ENCODE results near the gene SAMD10.
"Not testable (repeated sequence)": the region's sequence is repeated elsewhere in the genome, so short reads cannot be mapped to it uniquely, and the experiment has no call there.

The SAMD10 gene

DNA sequence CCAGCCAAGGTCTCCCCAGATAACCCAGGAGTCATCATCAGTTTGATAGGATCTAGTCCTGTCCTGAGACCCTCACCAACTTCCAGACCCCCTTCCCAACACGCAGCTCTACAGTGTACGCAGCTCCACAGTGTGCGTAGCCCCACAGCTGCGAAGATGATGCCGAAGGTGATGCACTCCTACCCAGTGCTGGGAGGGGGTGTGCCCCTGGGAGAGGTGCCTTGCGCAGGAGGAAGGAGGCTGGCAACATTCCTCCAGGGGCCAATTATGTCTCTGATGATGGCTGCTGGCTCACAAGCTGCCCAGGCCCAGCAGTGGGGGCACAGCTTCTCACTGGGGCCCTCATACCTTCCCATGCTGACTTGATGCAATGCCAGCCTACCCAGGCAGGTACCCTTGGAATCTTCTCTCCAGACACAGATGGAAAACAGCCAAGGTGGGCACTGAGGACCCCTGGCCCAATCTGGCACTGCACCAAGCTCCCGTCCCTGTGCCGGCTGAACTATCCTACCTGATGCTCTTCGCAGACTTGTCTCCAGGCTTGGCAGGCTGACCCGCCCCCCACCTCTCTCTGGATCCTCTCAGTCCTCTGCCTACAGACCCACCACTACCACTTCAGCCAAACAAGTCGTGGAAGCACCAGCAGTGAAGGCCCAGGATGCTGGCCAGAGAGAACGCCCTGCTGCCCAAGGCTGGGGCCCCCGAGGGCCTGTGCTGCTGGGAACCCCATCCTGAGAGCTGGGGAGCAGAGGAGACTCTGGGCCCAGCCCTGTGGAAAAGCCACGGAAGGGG lies 11.1 kb downstream of the SAMD10 start:
- DNase-seq: peak; percentile 43

DNA sequence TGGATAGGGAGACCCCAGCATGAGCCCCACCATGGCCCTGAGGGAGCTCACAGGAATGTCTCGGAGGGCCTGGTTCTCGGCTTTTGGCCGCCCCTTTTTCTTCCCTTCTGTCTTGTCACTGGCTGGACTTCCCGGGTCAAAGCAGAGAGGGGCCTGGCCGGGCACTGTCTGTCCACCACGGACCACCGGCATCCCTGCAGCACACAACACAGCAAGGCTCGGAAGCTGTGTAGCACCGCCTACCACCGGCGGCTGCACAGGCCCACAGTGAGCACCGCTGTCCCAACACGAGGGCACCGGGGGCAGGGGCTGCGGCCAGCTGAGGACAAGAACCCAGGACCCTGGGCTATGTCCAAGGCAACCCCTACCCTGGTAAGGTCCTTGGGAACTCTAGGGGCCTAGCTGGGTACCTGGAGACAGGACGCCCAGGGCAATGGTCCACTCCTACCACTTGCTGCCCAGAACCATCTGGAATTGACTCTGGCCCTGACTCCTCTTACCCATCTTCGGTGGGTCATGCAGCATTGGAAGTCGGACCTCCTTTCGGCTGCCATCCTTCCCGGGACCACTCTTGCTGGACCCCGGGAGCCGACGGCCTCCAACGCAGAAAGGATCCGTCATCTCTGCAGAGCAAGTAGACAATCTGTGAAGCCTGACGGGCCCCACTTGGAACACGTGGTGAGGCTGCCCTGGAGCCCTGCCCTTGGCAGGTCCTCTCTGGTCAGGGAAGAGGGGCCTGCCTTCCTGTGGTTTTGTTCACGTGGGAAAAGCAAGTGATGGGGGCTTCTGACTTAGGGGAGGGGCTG lies 11.9 kb downstream of the SAMD10 start:
- no peak for DNase-seq

- DNase-seq: no peak
Measured at GRCh38 chr20:63966944-63967322, 12.5 kb downstream of the SAMD10 start.

DNA sequence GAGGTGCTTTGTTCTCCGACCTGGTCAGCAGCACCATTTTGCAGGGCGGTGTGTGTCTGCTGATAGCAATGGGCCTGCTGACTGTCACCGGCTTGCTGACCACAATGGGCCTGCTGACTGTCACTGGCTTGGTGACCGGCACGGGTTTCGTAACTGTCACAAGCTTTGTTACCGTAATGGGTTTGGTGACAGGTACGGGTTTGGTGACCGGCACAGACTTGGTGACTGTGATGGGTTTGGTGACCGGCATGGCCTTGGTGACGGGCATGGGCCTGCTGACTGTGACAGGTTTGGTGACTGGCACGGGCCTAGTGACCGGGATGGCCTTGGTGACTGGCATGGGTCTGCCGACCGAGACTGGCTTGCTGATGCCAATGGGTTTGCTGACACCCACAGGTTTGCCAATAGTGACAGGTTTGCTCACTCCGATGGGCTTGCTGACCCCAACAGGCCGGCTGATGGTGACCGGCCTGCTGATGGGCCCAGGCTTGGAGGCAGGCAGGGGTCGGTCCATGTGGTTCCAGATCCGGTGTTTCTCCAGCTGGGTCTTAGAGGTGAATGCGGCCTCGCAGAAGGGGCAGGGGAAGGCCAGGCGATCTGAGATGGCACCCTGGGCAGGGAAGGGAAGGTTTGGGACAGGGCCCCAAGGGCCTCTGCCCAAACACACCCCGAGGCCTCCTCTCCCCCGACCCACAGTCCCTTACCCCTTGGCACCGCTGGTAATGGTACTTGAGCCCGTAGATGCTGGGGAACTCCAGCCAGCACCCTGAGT lies 13.1 kb downstream of the SAMD10 start:
- DNase-seq: no peak

DNA sequence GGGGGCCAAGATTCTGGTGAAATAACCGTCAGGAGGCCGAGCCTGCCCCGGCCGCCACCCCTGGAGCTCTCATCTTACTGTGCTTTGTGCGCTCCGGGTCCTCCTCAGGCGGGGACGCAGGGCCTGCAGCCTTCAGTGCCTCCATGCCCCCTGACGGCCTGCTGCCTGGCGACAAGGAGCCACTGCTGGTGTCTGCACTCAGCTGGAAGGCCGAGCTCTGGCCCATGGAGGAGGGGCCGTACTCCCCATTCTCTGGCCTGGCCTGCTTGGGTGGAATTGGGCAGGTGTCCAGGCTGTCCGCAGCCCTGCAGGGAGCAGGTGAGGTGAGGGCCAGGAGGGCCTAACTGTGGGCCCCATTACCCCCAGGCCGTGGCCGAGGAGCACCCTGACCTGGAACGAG lies 15.0 kb downstream of the SAMD10 start:
- no peak for DNase-seq

GRCh38 chr20:63963784-63964301 lies 15.6 kb downstream of the SAMD10 start:
- no peak for DNase-seq

DNA sequence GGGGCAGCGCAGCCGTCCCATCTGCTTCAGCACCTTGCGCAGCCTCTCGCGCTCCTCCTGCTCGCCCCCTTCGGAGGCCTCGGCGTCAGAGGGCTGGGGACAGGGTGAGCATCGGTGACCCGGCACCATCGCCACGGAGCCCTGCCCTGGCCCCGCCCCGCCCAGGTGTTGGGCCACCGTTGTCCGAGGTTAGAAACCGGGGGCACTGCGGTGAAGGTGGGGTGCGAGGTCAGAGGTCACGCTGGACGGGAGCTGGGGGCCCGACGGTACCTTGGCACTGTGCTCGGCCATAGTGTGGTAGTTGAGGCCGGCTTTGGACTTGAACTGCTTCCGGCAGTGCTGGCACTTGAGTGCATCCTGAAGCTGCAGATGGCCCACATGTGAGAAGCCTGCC lies 16.1 kb downstream of the SAMD10 start:
- no peak for DNase-seq

DNA sequence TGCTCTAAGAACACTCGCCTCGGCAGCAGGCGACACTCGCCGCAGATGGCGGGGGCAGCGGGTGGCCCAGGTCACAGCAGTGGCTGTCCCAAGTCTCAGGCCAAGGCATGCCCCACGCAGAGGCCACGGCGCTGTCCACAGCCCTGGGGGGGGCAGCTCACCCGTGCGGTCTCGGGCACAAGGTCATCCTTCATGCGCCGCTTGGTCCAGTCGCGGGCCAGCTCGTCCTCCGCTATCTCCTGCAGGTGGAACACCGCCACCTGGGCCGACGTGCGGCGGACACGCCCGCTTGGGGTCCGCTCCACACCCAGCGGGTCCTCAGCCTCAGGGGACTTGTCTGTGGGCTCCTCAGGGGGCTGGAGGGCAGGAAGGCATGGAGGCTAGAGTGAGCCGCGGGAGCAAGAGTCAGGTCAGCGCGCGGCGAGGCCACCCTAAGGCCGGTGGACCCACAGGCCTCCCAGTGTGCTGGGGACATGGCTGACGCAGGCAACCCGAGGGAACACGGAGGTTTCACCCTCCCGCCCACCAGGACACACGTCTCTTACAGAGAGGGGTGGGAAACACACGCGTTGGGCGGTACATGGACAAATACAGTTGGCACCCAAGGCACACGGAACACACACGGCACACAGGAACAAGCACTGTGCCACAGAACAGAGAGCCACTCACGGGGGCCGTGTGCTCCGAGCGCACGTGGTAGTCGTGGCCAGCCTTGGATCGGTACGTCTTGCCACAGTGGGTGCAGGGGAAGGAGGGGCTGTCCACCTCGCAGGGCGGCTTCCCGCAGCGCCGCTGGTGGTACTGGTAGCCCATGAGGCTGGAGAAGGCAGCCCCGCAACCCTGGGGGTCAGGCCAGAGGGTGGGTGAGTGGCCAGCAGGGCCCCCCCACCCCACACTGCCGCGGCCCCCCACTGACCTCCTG lies 16.8 kb downstream of the SAMD10 start:
- DNase-seq: no peak

DNA sequence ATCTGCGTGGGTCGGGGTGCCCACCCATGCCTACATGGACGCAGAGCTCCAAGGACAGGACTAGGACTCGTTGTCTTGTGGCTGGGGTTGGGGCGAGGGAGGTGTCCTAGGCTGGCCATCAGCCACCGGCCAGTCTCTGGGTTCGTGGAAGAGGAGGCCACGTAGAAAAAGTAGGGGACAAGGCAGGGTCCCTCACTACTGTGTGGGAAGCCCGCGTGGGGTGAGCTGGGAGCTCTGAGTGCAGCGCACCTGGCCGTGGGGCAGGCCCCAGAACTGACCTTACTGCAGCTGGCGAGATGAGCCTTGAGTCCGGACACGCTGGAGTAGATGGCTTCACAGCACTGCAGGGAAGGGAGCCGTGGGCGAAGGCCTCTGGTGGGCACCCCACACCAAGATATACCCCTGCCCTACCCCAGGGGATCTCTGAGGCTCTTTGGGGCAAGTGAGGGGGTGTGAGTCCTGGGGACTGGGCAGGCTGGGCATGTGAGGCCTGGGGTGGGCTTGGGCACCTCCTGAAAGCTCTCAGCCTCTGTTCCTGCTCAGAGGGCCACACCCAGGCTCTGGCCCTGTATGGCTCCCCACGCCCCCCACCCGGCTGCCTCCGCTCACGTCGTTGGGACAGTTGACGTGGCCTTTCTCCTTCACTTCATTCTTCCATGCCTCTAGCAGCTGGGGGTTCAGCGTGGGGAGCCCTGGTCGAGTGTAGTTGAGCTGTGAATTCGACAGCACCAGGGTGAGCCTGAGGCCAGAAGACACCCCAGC lies 17.6 kb downstream of the SAMD10 start:
- no peak for DNase-seq

- DNase-seq: not testable (repeated sequence)
Measured at GRCh38 chr20:63960654-63961621, 18.5 kb downstream of the SAMD10 start.

DNA sequence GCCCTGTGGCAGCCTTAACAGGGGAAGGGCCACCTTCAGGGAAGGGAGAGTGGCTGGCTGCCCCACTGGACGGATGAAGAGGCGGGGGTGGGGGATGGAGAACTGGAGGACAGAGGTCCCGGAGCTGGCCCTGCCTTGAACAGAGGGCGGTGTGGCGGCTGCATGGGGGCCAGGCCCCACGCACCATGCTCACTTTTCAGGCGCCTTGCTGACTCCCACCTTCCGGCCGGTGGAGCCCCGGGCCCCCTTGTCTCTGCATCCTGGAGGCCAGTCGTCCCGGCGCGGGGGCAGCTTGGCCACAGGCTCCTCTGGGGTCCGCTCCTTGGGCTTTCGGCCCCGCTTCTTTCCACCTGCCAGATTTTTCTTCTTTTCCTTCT lies 19.8 kb downstream of the SAMD10 start:
- no peak for DNase-seq

DNA sequence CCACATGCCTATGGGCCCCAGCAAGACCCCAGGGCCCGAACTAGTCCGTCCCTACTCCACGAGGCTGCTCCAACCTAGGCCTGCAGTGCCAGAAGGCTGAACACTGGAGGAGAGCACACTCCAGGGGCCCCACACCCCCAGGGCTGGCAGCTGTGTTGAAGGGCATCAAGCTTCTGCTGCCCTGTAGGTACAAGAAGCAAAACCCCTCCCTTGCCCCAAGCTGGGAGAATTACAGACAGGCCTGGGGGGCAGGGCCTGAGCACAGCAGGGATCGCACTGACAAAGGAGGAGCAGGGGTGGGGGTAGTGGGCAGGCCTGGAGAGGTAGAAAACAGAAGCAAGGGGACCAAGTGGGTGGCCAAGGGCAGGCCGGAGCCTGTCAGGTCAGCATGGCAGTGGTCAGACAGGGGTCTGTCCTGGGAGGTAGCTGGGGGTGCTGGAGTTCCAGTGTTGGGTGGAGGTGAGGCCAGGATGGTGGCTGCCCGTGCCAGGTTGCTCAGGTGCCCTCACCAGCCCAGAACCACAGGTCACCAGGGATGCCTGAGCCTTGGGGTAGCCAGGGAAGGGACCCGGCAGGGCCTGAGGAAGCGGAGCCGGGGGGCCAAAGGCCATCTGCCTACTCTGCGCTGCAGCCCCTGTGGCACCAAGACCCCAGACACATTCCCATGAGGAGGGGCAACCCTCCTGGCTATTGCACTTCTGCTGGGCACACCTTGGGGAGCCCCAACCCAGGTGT lies 20.3 kb downstream of the SAMD10 start:
- no peak for DNase-seq

DNA sequence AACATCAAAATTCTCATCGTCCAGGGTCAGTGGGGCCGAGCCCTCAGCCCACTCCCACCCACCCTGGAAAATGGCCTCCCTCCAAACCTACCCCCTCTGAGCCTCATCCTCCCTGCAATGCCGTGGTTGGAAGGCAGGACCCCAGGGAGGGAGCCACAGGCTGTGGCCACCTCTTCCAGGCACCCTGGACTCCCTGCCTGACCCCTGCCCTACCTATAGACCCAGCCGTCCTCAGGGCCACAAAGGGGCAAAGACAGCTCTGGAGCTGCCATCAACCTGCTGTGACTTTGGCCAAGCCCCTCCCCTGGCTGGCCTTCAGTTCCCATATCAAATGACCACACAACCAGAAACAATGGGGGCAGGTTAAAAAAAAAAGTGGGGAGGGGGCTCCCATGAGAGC lies 21.0 kb downstream of the SAMD10 start:
- DNase-seq: no peak

DNA sequence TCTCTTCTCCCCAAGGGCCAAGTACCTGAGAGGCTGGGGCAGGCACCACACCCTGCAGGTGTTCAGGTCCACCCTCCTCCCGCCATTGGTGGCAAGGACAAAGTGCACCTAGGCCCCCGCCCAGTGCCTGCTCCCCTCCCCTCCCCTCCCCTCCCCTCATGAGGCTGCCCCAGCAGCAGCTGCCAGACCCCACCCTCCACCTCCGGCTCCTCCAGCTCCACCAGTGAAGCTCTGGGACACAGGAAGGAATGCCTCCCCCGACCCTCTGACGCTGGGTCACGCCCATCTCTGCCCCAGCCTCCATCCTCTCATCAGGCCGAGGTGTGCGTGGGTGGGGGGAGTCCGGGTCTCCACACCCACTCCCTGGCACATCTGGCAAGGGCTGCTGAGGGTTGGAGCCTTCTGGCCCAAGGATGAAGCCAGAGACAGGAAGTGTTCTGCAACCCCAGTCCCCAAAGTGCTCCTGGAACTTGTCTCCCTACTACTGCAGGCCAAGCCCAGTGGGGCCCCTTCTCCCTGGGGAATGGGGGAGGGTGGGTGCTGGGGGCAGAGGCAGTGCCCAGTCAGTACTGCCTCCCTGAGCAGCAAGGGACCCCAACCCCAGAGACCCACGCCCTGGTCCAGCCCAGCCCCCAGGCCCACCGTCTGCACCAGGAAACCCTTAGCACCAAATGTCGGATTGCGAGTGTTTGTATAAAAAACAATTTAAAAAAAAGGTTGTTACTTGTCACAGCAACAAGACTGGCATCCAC lies 21.6 kb downstream of the SAMD10 start:
- DNase-seq: no peak

GRCh38 chr20:63957004-63957689 lies 22.3 kb downstream of the SAMD10 start:
- DNase-seq: peak; percentile 99

DNA sequence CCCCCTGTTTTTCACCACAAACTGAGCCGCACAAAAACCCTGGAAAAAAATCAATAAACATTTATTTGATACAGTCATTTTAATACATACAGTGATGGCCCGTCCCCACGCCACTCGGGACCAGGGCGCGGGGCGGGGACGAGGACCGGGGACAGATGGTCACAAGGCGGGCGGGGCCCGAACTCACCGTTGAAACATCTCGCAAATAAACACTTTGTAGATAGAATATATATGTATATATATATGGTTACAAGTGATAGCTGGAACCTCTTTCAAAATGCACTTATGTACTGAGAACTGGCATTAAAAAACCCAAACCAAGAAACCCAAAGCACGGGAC lies 22.8 kb downstream of the SAMD10 start:
- no peak for DNase-seq

GRCh38 chr20:63955827-63956663 lies 23.4 kb downstream of the SAMD10 start, which contains the start of gene UCKL1:
Gene UCKL1 (minus strand): TSS chr20:63956416. CDS start chr20:63956372, 44 bp downstream.
- DNase-seq: peak; percentile 98

All from 8988T (cell line).